RWPE2 (cell line): ENCODE results near the gene ADGRB2.

Experiments
- ATAC-seq: fragments of 200-7000 bp; cut with Tn5 transposase; 3 replicates; pipeline ENCODE4 v1.9.1; 2021; ENCODE audit warnings: low read depth
- DNase-seq: peaks from one replicate; pipeline ENCODE4 v3.0.0-alpha.2; 2020; ENCODE audit warnings: low spot score
- H3K27ac ChIP-seq: fragments of 450-650 bp; 2 replicates; pipeline ENCODE4 v1.5.1; 2017; ENCODE audit warnings: mild to moderate bottlenecking; ENCODE audit not compliant: poor library complexity, severe bottlenecking
- H3K27me3 ChIP-seq: fragments of 250-450 bp; sonication (Bioruptor Pico); 2 replicates; pipeline ENCODE4 v1.5.1; 2021; ENCODE audit warnings: mild to moderate bottlenecking, moderate library complexity; ENCODE audit not compliant: insufficient read depth, poor library complexity, severe bottlenecking
- H3K36me3 ChIP-seq: fragments of 250-450 bp; sonication (Bioruptor Pico); 2 replicates; pipeline ENCODE4 v1.5.1; 2020; ENCODE audit warnings: low read depth, mild to moderate bottlenecking, moderate library complexity
- H3K4me1 ChIP-seq: fragments of 250-450 bp; sonication (Bioruptor Pico); 2 replicates; pipeline ENCODE4 v1.5.1; 2021; ENCODE audit warnings: mild to moderate bottlenecking, moderate library complexity; ENCODE audit not compliant: insufficient read depth, poor library complexity, severe bottlenecking
- H3K4me3 ChIP-seq: fragments of 250-450 bp; sonication (Bioruptor Pico); 2 replicates; pipeline ENCODE4 v1.5.1; 2021; ENCODE audit warnings: mild to moderate bottlenecking, moderate library complexity; ENCODE audit not compliant: severe bottlenecking
- H3K9me3 ChIP-seq: fragments of 250-450 bp; sonication (Bioruptor Pico); 2 replicates; pipeline ENCODE4 v1.5.1; 2021; ENCODE audit warnings: mild to moderate bottlenecking, moderate library complexity; ENCODE audit not compliant: severe bottlenecking
- TF ChIP-seq, protein P1 (sequence below): fragments of 450-650 bp; IDR thresholded peaks from one replicate; pipeline ENCODE4 v1.5.1; 2017; ENCODE audit warnings: mild to moderate bottlenecking, moderate library complexity; ENCODE audit not compliant: poor library complexity, severe bottlenecking

ADGRB2 gene

GRCh38 chr1:31781138-31781755, 17.1 kb upstream of the ADGRB2 start:
- Histone ChIP-seq H3K27ac (no peak overlapping the region), H3K36me3 (no peaks in the 10 kb centered on the region), H3K27me3 (no peaks in the 10 kb centered on the region), H3K4me1 (no peaks in the 10 kb centered on the region), H3K9me3 (no peaks in the 10 kb centered on the region), H3K4me3 (no peak overlapping the region)
- TF ChIP-seq, protein P1, sequence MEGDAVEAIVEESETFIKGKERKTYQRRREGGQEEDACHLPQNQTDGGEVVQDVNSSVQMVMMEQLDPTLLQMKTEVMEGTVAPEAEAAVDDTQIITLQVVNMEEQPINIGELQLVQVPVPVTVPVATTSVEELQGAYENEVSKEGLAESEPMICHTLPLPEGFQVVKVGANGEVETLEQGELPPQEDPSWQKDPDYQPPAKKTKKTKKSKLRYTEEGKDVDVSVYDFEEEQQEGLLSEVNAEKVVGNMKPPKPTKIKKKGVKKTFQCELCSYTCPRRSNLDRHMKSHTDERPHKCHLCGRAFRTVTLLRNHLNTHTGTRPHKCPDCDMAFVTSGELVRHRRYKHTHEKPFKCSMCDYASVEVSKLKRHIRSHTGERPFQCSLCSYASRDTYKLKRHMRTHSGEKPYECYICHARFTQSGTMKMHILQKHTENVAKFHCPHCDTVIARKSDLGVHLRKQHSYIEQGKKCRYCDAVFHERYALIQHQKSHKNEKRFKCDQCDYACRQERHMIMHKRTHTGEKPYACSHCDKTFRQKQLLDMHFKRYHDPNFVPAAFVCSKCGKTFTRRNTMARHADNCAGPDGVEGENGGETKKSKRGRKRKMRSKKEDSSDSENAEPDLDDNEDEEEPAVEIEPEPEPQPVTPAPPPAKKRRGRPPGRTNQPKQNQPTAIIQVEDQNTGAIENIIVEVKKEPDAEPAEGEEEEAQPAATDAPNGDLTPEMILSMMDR: no peak
- ATAC-seq (no peak), DNase-seq (no peak)

DNA sequence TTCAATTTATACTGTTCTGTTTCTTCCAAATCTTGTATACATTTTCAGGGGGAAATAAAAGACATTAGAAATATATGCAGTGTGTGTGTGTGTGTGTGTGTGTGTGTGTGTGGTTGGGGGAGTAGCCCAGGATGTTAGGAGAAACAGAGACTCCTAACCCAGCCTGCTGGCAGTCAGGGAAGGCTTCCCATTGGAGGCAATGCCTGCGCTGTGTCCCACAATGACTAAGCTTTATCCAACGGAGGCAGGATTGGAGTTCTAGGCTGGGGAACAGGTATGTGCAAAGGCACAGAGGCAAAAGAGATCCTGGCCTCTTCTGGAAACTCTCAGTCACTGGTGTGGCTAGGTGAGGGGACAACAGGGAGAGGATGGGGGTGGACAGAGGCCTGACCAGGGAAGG, 16.5 kb upstream of the ADGRB2 start:
- no peak for ATAC-seq
- H3K27me3 ChIP-seq: no peaks in the 10 kb centered on the region
- no peak overlapping the region for H3K27ac ChIP-seq
- H3K4me3 ChIP-seq: no peak overlapping the region
- TF ChIP-seq, protein P1: no peak
- H3K4me1 ChIP-seq: no peaks in the 10 kb centered on the region
- no peaks in the 10 kb centered on the region for H3K36me3 ChIP-seq
- DNase-seq: no peak
- no peaks in the 10 kb centered on the region for H3K9me3 ChIP-seq

GRCh38 chr1:31779687-31780086, 15.5 kb upstream of the ADGRB2 start:
- Histone ChIP-seq H3K9me3 (no peaks in the 10 kb centered on the region), H3K4me1 (no peaks in the 10 kb centered on the region), H3K36me3 (no peaks in the 10 kb centered on the region), H3K4me3 (no peak overlapping the region), H3K27ac (no peak overlapping the region), H3K27me3 (no peaks in the 10 kb centered on the region)
- no peak for DNase-seq
- TF ChIP-seq, protein P1: no peak
- ATAC-seq: no peak

- Histone ChIP-seq H3K4me3 (no peak overlapping the region), H3K9me3 (no peaks in the 10 kb centered on the region), H3K4me1 (no peaks in the 10 kb centered on the region), H3K27me3 (no peaks in the 10 kb centered on the region), H3K27ac (no peak overlapping the region), H3K36me3 (no peaks in the 10 kb centered on the region)
- DNase-seq (no peak), ATAC-seq (no peak)
- TF ChIP-seq, protein P1: no peak
Measured at GRCh38 chr1:31778763-31779488, 14.8 kb upstream of the ADGRB2 start.

DNA sequence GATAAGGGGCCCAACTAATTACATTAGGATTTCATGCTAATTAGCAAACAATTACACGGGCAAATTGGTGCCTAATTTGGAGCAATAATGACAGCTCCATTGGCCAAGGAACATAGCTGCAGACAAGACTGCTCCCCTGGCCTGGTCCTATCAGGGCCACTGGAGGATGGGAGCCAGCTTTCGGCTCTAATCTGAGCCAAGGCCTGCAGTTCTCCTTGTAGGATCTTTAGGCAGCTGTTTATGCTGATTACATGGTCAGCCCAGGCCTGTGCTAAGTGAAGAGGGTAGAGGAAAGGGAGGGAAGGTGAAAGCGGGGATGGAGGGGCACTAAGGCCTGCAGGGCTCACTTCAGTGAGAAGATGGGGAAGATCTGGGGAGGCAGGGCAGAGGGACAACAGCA, 12.4 kb upstream of the ADGRB2 start:
- Histone ChIP-seq H3K27ac (no peak overlapping the region), H3K9me3 (no peaks in the 10 kb centered on the region), H3K36me3 (no peaks in the 10 kb centered on the region), H3K4me3 (no peak overlapping the region), H3K4me1 (no peaks in the 10 kb centered on the region), H3K27me3 (peaks cover 21% of the 10 kb centered on the region)
- ATAC-seq: no peak
- TF ChIP-seq, protein P1: no peak
- no peak for DNase-seq
